CD14-positive monocyte (primary cell): ENCODE data around the gene TRHDE. TPM values are rescaled to one million over a fixed set of nuclear protein-coding genes. Genes with fewer than 3 reads are reported as not detected.

Experiments
- DNase-seq, 3 donors: peaks; one replicate each; pipeline ENCODE4 v3.0.0-alpha.2; 2011 to 2022
- H2AFZ ChIP-seq: 2 replicates; pipeline ENCODE4 v1.6.0; 2012; ENCODE audit warnings: mild to moderate bottlenecking, low read depth, low read length, inconsistent platforms; ENCODE audit not compliant: insufficient read depth, poor library complexity, severe bottlenecking
- H3K27ac ChIP-seq, 2 donors: 1 replicate in 1 of 2; 2 replicates in 1 of 2; pipeline ENCODE4 v1.5.1; 2012 to 2013; ENCODE audit warnings: low read length in 2 of 2, control low read depth in 1 of 2, inconsistent platforms in 1 of 2, low read depth in 1 of 2, mild to moderate bottlenecking in 1 of 2
- H3K27me3 ChIP-seq, 2 donors: one replicate each; pipeline versions ENCODE4 v1.6.0 to v1.6.1; 2011 to 2013; ENCODE audit warnings: low read length in 2 of 2; ENCODE audit not compliant: control insufficient read depth in 2 of 2, insufficient read depth in 2 of 2
- H3K36me3 ChIP-seq, 2 donors: replicated peaks in 1 of 2; 1 replicate in 1 of 2; 2 replicates in 1 of 2; pipeline versions ENCODE4 v1.5.1 to v1.6.1; 2012 to 2013; ENCODE audit warnings: low read length in 2 of 2, control low read depth in 1 of 2, inconsistent platforms in 1 of 2, mild to moderate bottlenecking in 1 of 2; ENCODE audit not compliant: insufficient read depth in 2 of 2, control insufficient read depth in 1 of 2
- H3K4me1 ChIP-seq, 2 donors: 1 replicate in 1 of 2; 2 replicates in 1 of 2; pipeline versions ENCODE4 v1.5.1 to v1.6.1; 2012 to 2013; ENCODE audit warnings: low read length in 2 of 2, control low read depth in 1 of 2, inconsistent platforms in 1 of 2, mild to moderate bottlenecking in 1 of 2, moderate library complexity in 1 of 2; ENCODE audit not compliant: insufficient read depth in 2 of 2, control insufficient read depth in 1 of 2
- H3K4me2 ChIP-seq: replicated peaks from 2 replicates; pipeline ENCODE3; 2012; ENCODE audit warnings: low read length, moderate library complexity, mild to moderate bottlenecking; ENCODE audit not compliant: poor library complexity, severe bottlenecking; ENCODE audit errors: extremely low read depth
- H3K4me3 ChIP-seq, 3 experiments: fragments of 200-600 bp in 1 of 3; sonication (generic) in 1 of 3; replicated peaks in 1 of 3; 1 replicate in 2 of 3; 2 replicates in 1 of 3; pipeline ENCODE4 v1.5.1; 2011 to 2013; ENCODE audit warnings: low read length in 3 of 3, mild to moderate bottlenecking in 3 of 3, control low read depth in 2 of 3, low read depth in 2 of 3, inconsistent platforms in 1 of 3, moderate library complexity in 1 of 3
- H3K79me2 ChIP-seq: 2 replicates; pipeline ENCODE4 v1.6.0; 2012; ENCODE audit warnings: mild to moderate bottlenecking, control low read depth, inconsistent platforms, low read length, moderate library complexity; ENCODE audit not compliant: insufficient read depth
- H3K9ac ChIP-seq: 2 replicates; pipeline ENCODE4 v1.6.0; 2017; ENCODE audit warnings: low read length, mild to moderate bottlenecking; ENCODE audit not compliant: insufficient read depth, poor library complexity, severe bottlenecking
- H3K9me3 ChIP-seq, 2 donors: replicated peaks in 1 of 2; 1 replicate in 1 of 2; 2 replicates in 1 of 2; pipeline versions ENCODE4 v1.5.1 to v1.6.1; 2012 to 2013; ENCODE audit warnings: low read length in 2 of 2, control low read depth in 1 of 2; ENCODE audit not compliant: control insufficient read depth in 1 of 2, insufficient read depth in 1 of 2
- H4K20me1 ChIP-seq: 2 replicates; pipeline ENCODE4 v1.6.0; 2012; ENCODE audit warnings: mild to moderate bottlenecking, low read length, control low read depth, moderate library complexity; ENCODE audit not compliant: insufficient read depth
- H3K27ac Mint-ChIP-seq, 7 donors: one replicate each; pipeline ENCODE4 v1.8.0; 2020; ENCODE audit warnings: mild to moderate bottlenecking in 7 of 7, mixed read lengths in 7 of 7, moderate library complexity in 6 of 7, inconsistent platforms in 2 of 7
- H3K27me3 Mint-ChIP-seq, 3 donors: one replicate each; pipeline ENCODE4 v1.8.0; 2021 to 2022; ENCODE audit warnings: low read depth in 3 of 3, mild to moderate bottlenecking in 3 of 3, mixed read lengths in 3 of 3, moderate library complexity in 3 of 3, inconsistent platforms in 1 of 3
- H3K36me3 Mint-ChIP-seq, 2 donors: one replicate each; pipeline ENCODE4 v1.8.0; 2020; ENCODE audit warnings: mixed read lengths in 2 of 2, inconsistent platforms in 1 of 2, mild to moderate bottlenecking in 1 of 2
- H3K4me1 Mint-ChIP-seq: one replicate; pipeline ENCODE4 v1.8.0; 2020; ENCODE audit warnings: mild to moderate bottlenecking, mixed read lengths
- H3K4me3 Mint-ChIP-seq, 2 donors: one replicate each; pipeline ENCODE4 v1.8.0; 2020; ENCODE audit warnings: mild to moderate bottlenecking in 2 of 2, mixed read lengths in 2 of 2, moderate library complexity in 1 of 2
- H3K9me3 Mint-ChIP-seq, 7 donors: one replicate each; pipeline ENCODE4 v1.8.0; 2020 to 2022; ENCODE audit warnings: mixed read lengths in 7 of 7, mild to moderate bottlenecking in 6 of 7, moderate library complexity in 6 of 7, inconsistent platforms in 2 of 7
- CTCF ChIP-seq: fragments of 200-600 bp; IDR thresholded peaks from one replicate; pipeline ENCODE4 v1.8.0; 2022; ENCODE audit warnings: antibody characterized with exemption, mild to moderate bottlenecking
- WGBS: methylation state at CpG from one replicate; pipeline ENCODE4 v1.1.5; 2013; ENCODE audit warnings: missing lambda C conversion rate; ENCODE audit not compliant: insufficient coverage; 5-methylcytosine and 5-hydroxymethylcytosine counted together
- intact Hi-C, 2 donors: fragments of 100-400 bp; cut with micrococcal nuclease; formaldehyde crosslinking; loops; one replicate each; pipeline versions ENCODE4 v1.15.0 to v1.15.1; 2023
- polyA plus RNA-seq, 3 donors: library from polyadenylated mRNA; depleted of rRNA in 1 of 3; unstranded in 2 of 3; stranded (reverse) in 1 of 3; fragments of 300-500 nt in 2 of 3; fragments of >200 nt in 1 of 3; fragmentation: Illumina TruSeq in 2 of 3; gene quantifications; 1 replicate in 2 of 3; 2 replicates in 1 of 3; pipeline ENCODE4 v1.2.3, GENCODE V29; 2012 to 2021

The TRHDE gene
- polyA plus RNA-seq, 3 donors = not detected

GRCh38 chr12:72250346-72250745 lies 21.8 kb upstream of the TRHDE start:
- H3K9me3 ChIP-seq = peaks cover 0 to 6% of the 10 kb centered on the region in 2 donors
- DNase-seq = no peak
- Mint-ChIP-seq H3K9me3 (peaks cover 2 to 13% (median 8%) of the 10 kb centered on the region in 7 donors), H3K36me3 (no peaks in the 10 kb centered on the region), H3K27me3 (no peaks in the 10 kb centered on the region), H3K27ac (no peak overlapping the region), H3K4me3 (no peak overlapping the region), H3K4me1 (no peaks in the 10 kb centered on the region)
- H3K9ac ChIP-seq = no peak overlapping the region
- no peaks in the 10 kb centered on the region for H4K20me1 ChIP-seq
- no peak overlapping the region for H2AFZ ChIP-seq
- WGBS = 96% methylated on average over 2 of the region's 2 CpGs
- H3K4me1 ChIP-seq = no peaks in the 10 kb centered on the region
- H3K36me3 ChIP-seq = no peaks in the 10 kb centered on the region
- no peak overlapping the region for H3K27ac ChIP-seq
- H3K27me3 ChIP-seq = no peaks in the 10 kb centered on the region
- H3K4me2 ChIP-seq = no peak overlapping the region
- no peak for TF ChIP-seq CTCF
- no peaks in the 10 kb centered on the region for H3K79me2 ChIP-seq
- intact Hi-C loops = no loop called here
- H3K4me3 ChIP-seq = no peak overlapping the region

DNA sequence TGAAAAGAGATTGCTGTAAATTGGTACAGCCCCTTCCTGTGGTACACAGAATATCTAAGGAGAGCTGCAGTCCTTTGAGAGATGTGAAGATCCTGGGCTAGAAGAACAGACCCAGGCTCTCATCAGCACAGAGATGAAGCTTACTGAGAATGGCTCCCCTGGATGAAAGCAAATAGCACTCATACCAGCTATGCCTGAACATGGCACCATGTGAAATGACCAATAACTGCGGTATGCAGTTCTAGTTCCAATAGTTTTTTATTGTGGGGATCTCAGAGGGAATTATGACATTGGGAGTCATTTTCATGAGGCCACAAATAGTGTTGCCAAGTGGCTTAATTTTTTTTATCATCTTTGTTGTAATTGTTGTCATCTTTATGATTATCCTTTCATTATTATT lies 15.4 kb upstream of the TRHDE start:
- H3K79me2 ChIP-seq = no peaks in the 10 kb centered on the region
- H4K20me1 ChIP-seq = no peaks in the 10 kb centered on the region
- H3K27ac ChIP-seq = no peak overlapping the region
- H3K27me3 Mint-ChIP-seq = peaks cover 0 to 11% (median under 1%) of the 10 kb centered on the region in 3 donors
- no peak overlapping the region for H3K9ac ChIP-seq
- H3K36me3 Mint-ChIP-seq = no peaks in the 10 kb centered on the region
- H3K4me3 ChIP-seq = no peak overlapping the region
- no peak overlapping the region for H2AFZ ChIP-seq
- H3K4me1 ChIP-seq = no peaks in the 10 kb centered on the region
- no peak for TF ChIP-seq CTCF
- H3K27me3 ChIP-seq = peaks cover 0 to 2% of the 10 kb centered on the region in 2 donors
- no peak for DNase-seq
- no peaks in the 10 kb centered on the region for H3K36me3 ChIP-seq
- no peak overlapping the region for H3K4me3 Mint-ChIP-seq
- WGBS = no CpG with 5 or more reads among the region's 1 CpG
- H3K27ac Mint-ChIP-seq = no peak overlapping the region
- intact Hi-C loops = no loop called here
- no peak overlapping the region for H3K4me2 ChIP-seq
- peaks cover 0 to 9% (median 2%) of the 10 kb centered on the region in 7 donors for H3K9me3 Mint-ChIP-seq
- H3K4me1 Mint-ChIP-seq = no peaks in the 10 kb centered on the region
- H3K9me3 ChIP-seq = no peaks in the 10 kb centered on the region
